Left renal cortex interstitium (tissue), 4 donors: ENCODE data around the gene OR6C2. TPM values are rescaled to one million over a fixed set of nuclear protein-coding genes. Genes with fewer than 3 reads are reported as not detected.
"Not testable (repeated sequence)": the region's sequence is repeated elsewhere in the genome, so short reads cannot be mapped to it uniquely, and the experiment has no call there.

Experiments used
- DNase-seq, 4 donors: peaks; one replicate each; pipeline ENCODE4 v3.0.0-alpha.2; 2013; ENCODE audit warnings: low read depth in 4 of 4, low spot score in 2 of 4, missing footprints in 1 of 4
- polyA plus RNA-seq, 4 donors: library from polyadenylated mRNA; unstranded; fragments of 120-200 nt; gene quantifications; one replicate each; pipeline ENCODE4 v1.2.1, GENCODE V29; 2013; ENCODE audit not compliant: insufficient read length in 4 of 4

Gene OR6C2
- polyA plus RNA-seq, 4 donors: not detected

- DNase-seq: no peak
Measured at GRCh38 chr12:55470088-55470829, 26.4 kb downstream of the OR6C2 start, which contains the start of gene OR6C70. OR6C70 (minus strand) TSS chr12:55470138; CDS start chr12:55470138, 0 bp downstream.

GRCh38 chr12:55472264-55472663 is 28.4 kb downstream of the OR6C2 start:
- DNase-seq: no peak

- not testable (repeated sequence) for DNase-seq
Measured at GRCh38 chr12:55479136-55479535, 35.3 kb downstream of the OR6C2 start.

- not testable (repeated sequence) for DNase-seq
Measured at GRCh38 chr12:55484284-55484683, 40.4 kb downstream of the OR6C2 start.

GRCh38 chr12:55492078-55492477 is 48.2 kb downstream of the OR6C2 start, which contains the start of gene OR6C68:
OR6C68 (plus strand) TSS chr12:55492378; CDS start chr12:55492378, 0 bp downstream.
- no peak for DNase-seq

GRCh38 chr12:55495490-55495889 is 51.6 kb downstream of the OR6C2 start:
- DNase-seq: no peak

- no peak for DNase-seq
Measured at GRCh38 chr12:55499231-55499630, 55.4 kb downstream of the OR6C2 start.

- peak in 1 of 4 donors; percentile 3 for DNase-seq
Measured at GRCh38 chr12:55499810-55500252, 56.0 kb downstream of the OR6C2 start.

GRCh38 chr12:55501601-55502000 is 57.7 kb downstream of the OR6C2 start:
- DNase-seq: no peak

Other genes with a start within 250 kb of the OR6C2 start
- gene OR10A7, start 223.1 kb upstream of the OR6C2 start, polyA plus RNA-seq: not detected
- gene OR6C74, start 199.5 kb upstream of the OR6C2 start, polyA plus RNA-seq: not detected
- gene OR6C6, start 147.5 kb upstream of the OR6C2 start, polyA plus RNA-seq: under 1 TPM in 1 of 4 donors, not detected in 3; 0.13 TPM
- not detected for gene OR6C1, start 129.7 kb upstream of the OR6C2 start, polyA plus RNA-seq
- gene OR6C3, start 113.3 kb upstream of the OR6C2 start, polyA plus RNA-seq: not detected
- under 1 TPM in 1 of 4 donors, not detected in 3; 0.09 TPM for gene OR6C75, start 81.1 kb upstream of the OR6C2 start, polyA plus RNA-seq
- gene OR6C65, start 43.5 kb upstream of the OR6C2 start, polyA plus RNA-seq: not detected
- gene OR6C76, start 17.8 kb upstream of the OR6C2 start, polyA plus RNA-seq: not detected
- gene OR6C70, start 26.1 kb downstream of the OR6C2 start, polyA plus RNA-seq: not detected
- not detected for gene OR6C68, start 48.3 kb downstream of the OR6C2 start, polyA plus RNA-seq
- gene OR6C4, start 105.5 kb downstream of the OR6C2 start, polyA plus RNA-seq: under 1 TPM in 1 of 4 donors, not detected in 3; 0.03 TPM
- not detected for gene OR2AP1, start 128.4 kb downstream of the OR6C2 start, polyA plus RNA-seq
- gene OR10P1, start 192.8 kb downstream of the OR6C2 start, polyA plus RNA-seq: not detected